Cerebellar nuclear complex (tissue), 1 donor: ENCODE data around the gene ANKRD63.

ENCODE experiments used
- DNase-seq, 2 experiments: peaks; one replicate each; lab custom pipeline; 2025; lab: John Stamatoyannopoulos, UW

Gene ANKRD63

GRCh38 chr15:40242601-40243000 is 40.3 kb downstream of the ANKRD63 start:
- DNase-seq: no peak

DNA sequence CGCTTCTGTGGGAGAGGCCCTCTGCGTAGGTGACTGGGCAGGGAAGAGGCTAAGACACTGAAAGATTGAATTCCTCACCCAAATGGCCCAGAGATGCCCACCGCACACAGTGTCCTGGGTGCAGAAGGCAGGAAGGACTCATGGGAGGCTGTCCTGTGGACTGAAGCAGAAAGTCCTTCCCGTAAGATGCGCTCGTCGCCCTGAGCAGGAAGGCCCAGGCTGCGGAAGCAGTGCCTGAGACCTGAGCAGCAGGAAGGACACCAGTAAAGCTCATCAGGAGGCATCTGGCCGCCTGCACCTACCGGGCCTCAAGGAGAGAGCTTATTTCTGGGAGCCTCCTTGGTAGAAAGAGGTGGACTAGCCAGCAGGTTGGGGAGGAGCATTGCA is 40.7 kb downstream of the ANKRD63 start:
- DNase-seq: no peak

DNA sequence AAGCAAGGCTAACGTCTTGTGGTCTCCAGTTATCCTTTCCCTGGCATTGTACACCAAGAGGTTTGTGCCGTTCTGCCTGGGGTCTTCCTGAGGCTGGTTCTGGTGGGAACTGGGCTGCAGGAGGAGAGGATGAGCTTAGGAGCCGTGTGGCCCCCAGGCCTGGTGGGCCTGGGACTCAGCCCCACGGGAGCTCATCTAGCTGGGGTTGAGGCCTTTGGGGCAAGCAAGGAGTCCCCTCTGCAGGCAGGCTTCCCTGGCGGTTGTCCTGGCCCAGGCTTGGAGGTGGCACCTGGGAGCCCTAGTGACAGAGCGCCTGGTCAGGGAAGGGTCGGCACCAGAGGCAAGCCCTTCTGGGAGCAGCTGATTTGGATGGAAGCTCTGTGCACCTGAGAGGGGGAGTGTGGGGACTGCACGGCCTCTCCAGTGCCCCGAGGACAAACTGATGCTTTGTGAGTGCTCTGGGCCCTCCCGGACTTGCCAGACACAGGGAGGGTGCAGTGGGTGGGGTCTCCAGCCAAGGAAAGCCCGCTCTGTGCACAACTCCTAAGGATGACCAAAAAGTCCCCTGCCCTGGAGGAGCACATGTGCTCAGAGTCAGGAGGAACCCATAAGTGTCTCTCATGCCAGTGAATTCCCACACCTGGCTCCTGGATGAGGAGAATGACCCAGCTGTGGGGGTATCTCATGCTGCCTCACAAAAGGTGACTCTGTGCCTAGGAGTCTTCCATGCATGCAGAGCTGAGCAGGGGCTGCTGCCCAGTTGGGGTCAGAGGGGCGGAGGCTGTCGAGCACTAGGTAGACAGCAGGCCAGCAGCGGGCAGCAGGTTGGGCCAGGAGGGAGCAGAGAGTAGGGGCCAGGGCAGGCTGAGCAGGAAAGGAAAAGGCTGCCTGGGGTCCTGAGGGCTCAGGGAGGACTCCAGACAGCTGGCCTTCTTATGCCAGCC is 41.3 kb downstream of the ANKRD63 start:
- DNase-seq: no peak

GRCh38 chr15:40240619-40241221 is 42.1 kb downstream of the ANKRD63 start:
- DNase-seq: no peak

GRCh38 chr15:40239693-40240618 is 42.9 kb downstream of the ANKRD63 start:
- peak in 1 of 2 experiments; percentile 11 for DNase-seq

DNA sequence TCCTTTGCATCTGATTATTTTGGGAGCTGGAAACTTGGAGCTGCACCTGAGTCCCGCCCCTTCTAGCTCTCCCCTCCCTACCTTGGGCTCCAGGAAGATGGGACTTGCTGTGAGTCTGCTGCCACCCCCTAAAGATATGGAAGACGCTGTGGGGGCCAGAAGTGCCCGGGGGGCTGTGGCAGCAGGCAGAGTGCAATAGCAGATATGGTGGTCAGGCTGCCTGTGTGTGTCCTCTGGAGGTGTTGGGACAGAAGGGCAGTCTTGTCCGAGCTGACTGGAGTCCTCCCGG is 43.5 kb downstream of the ANKRD63 start:
- DNase-seq: no peak

GRCh38 chr15:40238532-40239403 is 44.1 kb downstream of the ANKRD63 start, which contains the start of gene PAK6:
Gene PAK6 (plus strand): TSS chr15:40239063. CDS start chr15:40264786, 25,723 bp downstream.
- no peak for DNase-seq

GRCh38 chr15:40235201-40235885 is 47.5 kb downstream of the ANKRD63 start:
- DNase-seq: no peak

- DNase-seq: no peak
Observed at GRCh38 chr15:40234783-40235182, 48.1 kb downstream of the ANKRD63 start.

DNA sequence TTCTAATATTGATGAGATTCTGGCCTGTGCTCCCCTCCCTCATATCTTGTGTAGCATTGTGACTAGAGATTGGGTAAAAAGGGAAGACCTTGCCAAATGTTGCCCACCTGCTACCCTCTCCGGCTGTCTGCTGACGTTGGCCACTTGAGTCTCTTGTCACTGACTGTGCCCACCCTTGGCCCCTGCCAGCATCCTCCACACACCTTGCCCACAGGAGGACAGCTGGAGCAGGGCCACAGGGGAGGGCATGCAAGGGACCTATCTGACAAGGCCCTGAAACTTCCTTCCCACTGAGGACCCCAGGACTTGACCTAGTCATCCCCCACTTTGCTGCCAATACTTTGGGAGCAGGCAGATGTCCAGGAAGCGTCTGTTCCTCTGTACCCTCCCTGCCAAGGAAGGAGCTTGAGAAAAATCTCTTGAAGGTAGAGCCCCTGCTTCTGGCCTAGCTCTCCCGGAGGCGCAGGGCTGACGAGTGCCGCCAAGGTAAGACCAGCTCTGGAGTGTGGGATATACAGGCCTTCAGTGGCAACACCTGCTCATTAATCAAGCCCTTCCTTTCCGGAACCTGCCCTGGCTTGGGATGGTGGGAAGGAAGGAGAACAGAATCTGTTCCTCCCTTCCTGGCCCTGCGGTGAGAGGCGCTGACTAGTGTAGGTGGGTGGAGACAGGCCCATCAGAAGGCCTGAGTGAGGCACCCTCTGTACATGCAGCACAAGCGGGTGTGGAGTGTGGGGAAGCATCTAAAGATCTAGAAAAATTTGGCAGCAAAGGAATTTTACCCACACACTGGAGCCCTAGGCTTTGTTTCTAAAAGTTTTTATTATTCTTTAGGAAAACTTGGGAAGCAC is 48.9 kb downstream of the ANKRD63 start:
- DNase-seq: no peak

DNA sequence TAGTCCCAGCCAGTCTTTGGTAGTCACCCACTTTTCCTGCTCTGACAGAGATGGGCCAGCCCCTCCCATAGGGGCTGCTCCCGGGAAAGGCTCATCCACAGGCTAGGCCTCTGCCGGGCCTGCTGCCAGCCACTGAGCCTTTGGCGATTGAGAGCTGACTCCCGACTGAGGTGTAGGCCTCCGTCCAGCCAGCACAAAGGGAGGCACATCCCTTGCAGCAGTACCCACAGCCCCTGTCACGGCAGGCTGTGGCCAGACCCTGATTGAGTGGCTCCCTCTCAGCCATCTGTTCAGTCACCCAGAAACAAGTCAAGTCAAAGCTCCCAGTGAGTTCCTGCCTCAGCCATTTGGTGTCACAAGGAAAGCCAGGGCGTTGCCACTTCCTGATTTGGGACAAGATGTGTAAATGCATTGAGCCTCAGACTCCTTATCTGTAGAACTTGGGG is 50.2 kb downstream of the ANKRD63 start:
- no peak for DNase-seq
